ENCODE data around the gene GARNL3. TPM values are rescaled to one million over a fixed set of nuclear protein-coding genes. Genes with fewer than 3 reads are reported as not detected.
A peak's percentile ranks its signal among the peaks of the same experiment; 100 is the strongest.

The GARNL3 gene
- total RNA-seq, 1 experiment from 2014 or later, result 1.2 TPM

GRCh38 chr9:127278372-127278771, 13.8 kb downstream of the GARNL3 start:
- Histone ChIP-seq H3K9me3 (ENCODE audit: low read length) (no peaks in the 10 kb centered on the region), H3K27ac (ENCODE audit: low read length) (no peak overlapping the region), H3K4me2 (ENCODE audit: low read depth, low read length, poor library complexity, severe bottlenecking) (no peak overlapping the region), H3K79me2 (ENCODE audit: low read length) (no peaks in the 10 kb centered on the region), H3K36me3 (ENCODE audit: insufficient read depth, low read length) (no peaks in the 10 kb centered on the region), H3K9me2 (replicated peaks; ENCODE audit: insufficient read depth, low read length) (no peaks in the 10 kb centered on the region), H2AFZ (ENCODE audit: low read length) (no peak overlapping the region), H3K27me3 (ENCODE audit: low read length) (no peaks in the 10 kb centered on the region), H4K20me1 (ENCODE audit: insufficient read depth, low read depth, low read length) (no peaks in the 10 kb centered on the region), H3K9ac (ENCODE audit: low read length) (no peak overlapping the region), H3K4me3 (ENCODE audit: low read length) (no peak overlapping the region), H3K4me1 (ENCODE audit: low read length) (peaks cover 22% of the 10 kb centered on the region)
- no peak for DNase-seq

- Histone ChIP-seq H3K9ac (ENCODE audit: low read length) (no peak overlapping the region), H3K9me3 (ENCODE audit: low read length) (no peaks in the 10 kb centered on the region), H3K36me3 (ENCODE audit: insufficient read depth, low read length) (no peaks in the 10 kb centered on the region), H3K9me2 (replicated peaks; ENCODE audit: insufficient read depth, low read length) (no peaks in the 10 kb centered on the region), H2AFZ (ENCODE audit: low read length) (no peak overlapping the region), H3K4me1 (ENCODE audit: low read length) (peaks cover 22% of the 10 kb centered on the region), H3K4me2 (ENCODE audit: low read depth, low read length, poor library complexity, severe bottlenecking) (no peak overlapping the region), H3K4me3 (ENCODE audit: low read length) (no peak overlapping the region), H3K79me2 (ENCODE audit: low read length) (no peaks in the 10 kb centered on the region), H3K27ac (ENCODE audit: low read length) (no peak overlapping the region), H3K27me3 (ENCODE audit: low read length) (no peaks in the 10 kb centered on the region), H4K20me1 (ENCODE audit: insufficient read depth, low read depth, low read length) (no peaks in the 10 kb centered on the region)
- DNase-seq, result no peak
Observed at GRCh38 chr9:127279717-127280285, 15.2 kb downstream of the GARNL3 start.

DNA sequence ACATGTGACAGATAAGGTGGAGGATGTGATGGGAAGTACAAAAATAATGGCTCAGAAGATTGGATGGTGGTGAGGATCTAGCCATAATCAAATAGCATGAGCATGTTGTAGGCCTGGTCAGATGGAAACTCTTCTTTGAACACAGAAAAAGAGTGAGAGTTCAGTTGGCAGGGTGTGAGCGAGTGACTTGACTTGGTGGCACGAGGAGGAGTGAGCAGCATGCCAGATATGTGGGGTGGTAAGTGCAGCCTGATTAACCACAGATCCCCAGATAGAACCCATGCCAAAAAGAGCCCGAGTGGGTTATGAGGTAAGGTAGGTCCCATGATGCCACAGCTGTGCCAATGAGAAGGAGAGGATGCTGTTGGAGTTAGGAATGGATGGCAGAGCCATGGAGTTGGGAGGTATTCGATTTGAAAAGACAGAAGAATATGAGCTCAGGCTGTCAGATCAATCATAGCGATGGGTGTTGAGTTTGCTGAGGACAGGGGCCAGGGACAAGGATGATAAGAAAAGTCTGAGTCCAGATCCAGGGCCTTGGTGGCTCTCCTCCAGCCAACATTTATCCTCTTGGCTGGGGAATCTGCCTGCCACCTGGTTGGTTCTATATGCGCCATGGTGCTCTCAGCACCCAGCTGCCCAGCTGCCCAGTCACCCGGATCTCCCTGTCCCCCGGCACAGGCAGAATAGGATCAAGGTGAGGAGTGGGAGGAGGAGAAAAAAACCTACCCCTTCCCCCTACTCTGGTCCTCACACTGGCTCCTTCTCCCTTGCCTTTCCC, 16.5 kb downstream of the GARNL3 start:
- peaks cover 16% of the 10 kb centered on the region for H3K4me1 ChIP-seq (ENCODE audit: low read length)
- no peak overlapping the region for H3K27ac ChIP-seq (ENCODE audit: low read length)
- H3K9ac ChIP-seq (ENCODE audit: low read length), result no peak overlapping the region
- no peaks in the 10 kb centered on the region for H4K20me1 ChIP-seq (ENCODE audit: insufficient read depth, low read depth, low read length)
- no peak overlapping the region for H3K4me2 ChIP-seq (ENCODE audit: low read depth, low read length, poor library complexity, severe bottlenecking)
- no peak overlapping the region for H3K4me3 ChIP-seq (ENCODE audit: low read length)
- DNase-seq, result no peak
- H3K79me2 ChIP-seq (ENCODE audit: low read length), result no peaks in the 10 kb centered on the region
- H3K9me3 ChIP-seq (ENCODE audit: low read length), result no peaks in the 10 kb centered on the region
- H3K36me3 ChIP-seq (ENCODE audit: insufficient read depth, low read length), result no peaks in the 10 kb centered on the region
- no peak overlapping the region for H2AFZ ChIP-seq (ENCODE audit: low read length)
- H3K27me3 ChIP-seq (ENCODE audit: low read length), result no peaks in the 10 kb centered on the region
- no peaks in the 10 kb centered on the region for H3K9me2 ChIP-seq (replicated peaks; ENCODE audit: insufficient read depth, low read length)

DNA sequence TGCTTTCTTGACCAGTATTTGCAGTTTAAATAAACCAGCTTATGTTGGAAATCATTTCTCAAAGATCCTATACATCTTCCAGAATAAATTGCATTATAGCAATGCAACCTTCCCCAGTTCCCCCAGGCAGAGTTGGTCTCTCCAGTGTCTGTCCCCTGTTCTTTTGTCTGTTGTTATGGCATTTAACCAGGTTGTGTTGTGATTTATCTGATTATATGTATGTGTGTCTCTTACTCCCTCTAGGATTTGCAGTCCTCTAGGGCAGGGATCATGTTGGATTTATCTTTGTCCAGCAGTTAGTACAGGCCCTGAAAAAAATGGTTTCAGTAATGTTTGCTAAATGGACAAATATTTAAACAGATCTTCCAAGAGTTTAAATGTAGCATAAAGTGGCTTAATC, 17.3 kb downstream of the GARNL3 start:
- Histone ChIP-seq H3K4me2 (ENCODE audit: low read depth, low read length, poor library complexity, severe bottlenecking) (no peak overlapping the region), H3K9ac (ENCODE audit: low read length) (no peak overlapping the region), H3K36me3 (ENCODE audit: insufficient read depth, low read length) (no peaks in the 10 kb centered on the region), H3K4me1 (ENCODE audit: low read length) (peaks cover 15% of the 10 kb centered on the region), H3K79me2 (ENCODE audit: low read length) (no peaks in the 10 kb centered on the region), H4K20me1 (ENCODE audit: insufficient read depth, low read depth, low read length) (no peaks in the 10 kb centered on the region), H3K4me3 (ENCODE audit: low read length) (no peak overlapping the region), H3K9me3 (ENCODE audit: low read length) (no peaks in the 10 kb centered on the region), H3K27ac (ENCODE audit: low read length) (no peak overlapping the region), H2AFZ (ENCODE audit: low read length) (no peak overlapping the region), H3K27me3 (ENCODE audit: low read length) (no peaks in the 10 kb centered on the region), H3K9me2 (replicated peaks; ENCODE audit: insufficient read depth, low read length) (no peaks in the 10 kb centered on the region)
- DNase-seq, result no peak

DNA sequence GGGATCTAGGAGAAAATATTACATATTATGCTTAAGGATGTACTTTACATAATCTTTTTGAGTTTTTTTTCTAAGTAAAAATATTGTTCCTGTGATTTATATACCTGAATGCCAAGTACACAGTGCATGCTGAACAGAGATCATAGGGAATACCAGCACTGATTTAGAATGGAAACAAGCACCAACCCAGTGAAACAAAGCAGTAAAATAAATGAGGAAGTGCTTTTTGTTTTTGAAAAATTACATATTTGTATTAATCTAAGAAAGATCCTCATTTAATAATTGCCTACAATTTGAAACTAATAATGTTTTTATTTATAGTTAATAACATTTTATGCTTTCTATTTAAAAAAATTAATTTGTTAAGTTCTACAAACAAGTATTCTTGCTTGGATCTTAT, 18.0 kb downstream of the GARNL3 start:
- no peaks in the 10 kb centered on the region for H4K20me1 ChIP-seq (ENCODE audit: insufficient read depth, low read depth, low read length)
- no peaks in the 10 kb centered on the region for H3K9me3 ChIP-seq (ENCODE audit: low read length)

GRCh38 chr9:127283135-127283534, 18.6 kb downstream of the GARNL3 start:
- no peaks in the 10 kb centered on the region for H4K20me1 ChIP-seq (ENCODE audit: insufficient read depth, low read depth, low read length)

More for the DNA sequence above, 18.0 kb downstream of the GARNL3 start:
- no peak overlapping the region for H3K4me2 ChIP-seq (ENCODE audit: low read depth, low read length, poor library complexity, severe bottlenecking)
- H3K9me2 ChIP-seq (replicated peaks; ENCODE audit: insufficient read depth, low read length), result no peaks in the 10 kb centered on the region
- no peak overlapping the region for H3K27ac ChIP-seq (ENCODE audit: low read length)
- H3K9ac ChIP-seq (ENCODE audit: low read length), result no peak overlapping the region
- no peaks in the 10 kb centered on the region for H3K36me3 ChIP-seq (ENCODE audit: insufficient read depth, low read length)
- no peak overlapping the region for H3K4me3 ChIP-seq (ENCODE audit: low read length)
- no peak for DNase-seq
- H3K27me3 ChIP-seq (ENCODE audit: low read length), result no peaks in the 10 kb centered on the region
- H3K4me1 ChIP-seq (ENCODE audit: low read length), result peaks cover 10% of the 10 kb centered on the region
- H2AFZ ChIP-seq (ENCODE audit: low read length), result no peak overlapping the region
- H3K79me2 ChIP-seq (ENCODE audit: low read length), result no peaks in the 10 kb centered on the region

DNA sequence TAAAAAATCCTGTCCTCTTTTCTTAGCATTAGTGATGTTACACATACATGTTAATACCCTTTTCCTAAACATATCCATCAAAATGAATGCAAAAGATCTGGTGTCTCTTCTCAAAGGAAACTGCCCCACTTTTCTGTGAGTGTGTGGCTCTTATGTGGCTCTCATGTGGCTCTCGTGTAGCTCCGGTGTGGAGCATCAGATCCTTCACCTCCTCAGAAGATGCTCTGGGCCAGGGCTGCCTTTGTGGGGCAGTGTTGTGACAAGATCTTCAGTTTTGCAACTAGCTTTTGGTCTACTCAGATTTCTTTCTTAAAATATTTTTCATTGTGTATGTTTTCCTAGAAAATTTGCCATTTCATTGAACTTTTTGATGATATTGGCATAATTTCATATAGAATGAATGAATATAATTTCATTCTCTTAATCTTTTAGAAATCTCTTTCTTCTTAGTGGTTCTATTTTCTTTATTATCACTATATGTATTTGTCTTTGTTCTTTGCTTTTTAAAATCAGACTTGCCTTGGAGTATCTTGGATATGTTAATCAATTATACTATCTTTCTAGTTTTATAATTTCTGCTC, 19.4 kb downstream of the GARNL3 start:
- Histone ChIP-seq H3K4me2 (ENCODE audit: low read depth, low read length, poor library complexity, severe bottlenecking) (no peak overlapping the region), H3K9me3 (ENCODE audit: low read length) (no peaks in the 10 kb centered on the region), H3K4me1 (ENCODE audit: low read length) (peaks cover 10% of the 10 kb centered on the region), H2AFZ (ENCODE audit: low read length) (no peak overlapping the region), H4K20me1 (ENCODE audit: insufficient read depth, low read depth, low read length) (no peaks in the 10 kb centered on the region), H3K79me2 (ENCODE audit: low read length) (no peaks in the 10 kb centered on the region), H3K9ac (ENCODE audit: low read length) (no peak overlapping the region), H3K36me3 (ENCODE audit: insufficient read depth, low read length) (no peaks in the 10 kb centered on the region), H3K9me2 (replicated peaks; ENCODE audit: insufficient read depth, low read length) (no peaks in the 10 kb centered on the region), H3K4me3 (ENCODE audit: low read length) (no peak overlapping the region), H3K27ac (ENCODE audit: low read length) (no peak overlapping the region), H3K27me3 (ENCODE audit: low read length) (no peaks in the 10 kb centered on the region)
- peak; percentile 68 for DNase-seq

More at GRCh38 chr9:127283135-127283534, 18.6 kb downstream of the GARNL3 start:
- Histone ChIP-seq H3K79me2 (ENCODE audit: low read length) (no peaks in the 10 kb centered on the region), H3K4me1 (ENCODE audit: low read length) (peaks cover 10% of the 10 kb centered on the region), H3K9ac (ENCODE audit: low read length) (no peak overlapping the region), H3K4me2 (ENCODE audit: low read depth, low read length, poor library complexity, severe bottlenecking) (no peak overlapping the region), H3K4me3 (ENCODE audit: low read length) (no peak overlapping the region), H3K27ac (ENCODE audit: low read length) (no peak overlapping the region), H3K36me3 (ENCODE audit: insufficient read depth, low read length) (no peaks in the 10 kb centered on the region), H2AFZ (ENCODE audit: low read length) (no peak overlapping the region), H3K9me3 (ENCODE audit: low read length) (no peaks in the 10 kb centered on the region), H3K9me2 (replicated peaks; ENCODE audit: insufficient read depth, low read length) (no peaks in the 10 kb centered on the region), H3K27me3 (ENCODE audit: low read length) (no peaks in the 10 kb centered on the region)
- DNase-seq, result no peak

DNA sequence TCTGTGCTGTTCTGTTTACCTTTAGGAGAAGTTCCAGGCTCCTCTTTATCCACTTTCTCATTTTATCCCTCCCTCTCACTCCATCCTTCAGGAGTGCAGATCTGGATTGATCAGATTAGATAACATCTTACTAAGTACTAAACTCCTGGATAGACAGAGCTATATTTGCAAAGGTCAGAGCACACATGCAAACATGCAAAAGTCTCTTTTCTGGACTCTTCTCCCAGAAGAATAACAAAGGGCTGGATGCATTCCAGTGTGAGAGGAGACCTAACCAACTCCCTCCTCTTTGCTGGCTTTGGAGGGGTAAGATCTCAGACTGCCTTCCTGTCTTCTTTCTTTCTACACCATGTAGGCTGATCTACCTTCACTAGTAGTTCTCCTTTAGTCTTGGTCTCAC, 21.4 kb downstream of the GARNL3 start:
- Histone ChIP-seq H3K4me3 (ENCODE audit: low read length) (no peak overlapping the region), H3K9me2 (replicated peaks; ENCODE audit: insufficient read depth, low read length) (no peaks in the 10 kb centered on the region), H3K79me2 (ENCODE audit: low read length) (no peaks in the 10 kb centered on the region), H3K27me3 (ENCODE audit: low read length) (no peaks in the 10 kb centered on the region), H2AFZ (ENCODE audit: low read length) (no peak overlapping the region), H3K36me3 (ENCODE audit: insufficient read depth, low read length) (no peaks in the 10 kb centered on the region), H3K27ac (ENCODE audit: low read length) (no peak overlapping the region), H3K9me3 (ENCODE audit: low read length) (no peaks in the 10 kb centered on the region), H3K4me1 (ENCODE audit: low read length) (no peaks in the 10 kb centered on the region), H4K20me1 (ENCODE audit: insufficient read depth, low read depth, low read length) (no peaks in the 10 kb centered on the region), H3K9ac (ENCODE audit: low read length) (no peak overlapping the region), H3K4me2 (ENCODE audit: low read depth, low read length, poor library complexity, severe bottlenecking) (no peak overlapping the region)
- no peak for DNase-seq
